AG04449 (cell line): Measurements from ENCODE around the gene PSMB4.

ENCODE experiments used
- CTCF ChIA-PET: fragments of 350-600 bp; formaldehyde crosslinking; extraction: SDS; loops from one replicate; lab custom pipeline; 2021; ENCODE audit warnings: antibody characterized with exemption; lab: Yijun Ruan, JAX
- POLR2A ChIA-PET: fragments of 400-600, 350-600 bp; formaldehyde crosslinking; extraction: SDS; loops from one replicate; lab custom pipeline; 2020; ENCODE audit warnings: antibody characterized with exemption, inconsistent platforms; lab: Yijun Ruan, JAX
- DNase-seq: peaks from one replicate; pipeline ENCODE4 v3.0.0-alpha.2; 2010; ENCODE audit warnings: low read depth, low spot score
- H3K4me3 ChIP-seq: 2 replicates; pipeline ENCODE4 v1.5.1; 2011; ENCODE audit warnings: low read depth, mild to moderate bottlenecking, control low read depth, low read length
- TF ChIP-seq, protein P1 (sequence below): IDR thresholded peaks from one replicate; pipeline ENCODE4 v1.5.1; 2011; ENCODE audit warnings: mild to moderate bottlenecking, moderate library complexity, low read length, control low read depth, inconsistent platforms; ENCODE audit not compliant: insufficient read depth; ENCODE audit errors: missing control alignments

PSMB4 gene

DNA sequence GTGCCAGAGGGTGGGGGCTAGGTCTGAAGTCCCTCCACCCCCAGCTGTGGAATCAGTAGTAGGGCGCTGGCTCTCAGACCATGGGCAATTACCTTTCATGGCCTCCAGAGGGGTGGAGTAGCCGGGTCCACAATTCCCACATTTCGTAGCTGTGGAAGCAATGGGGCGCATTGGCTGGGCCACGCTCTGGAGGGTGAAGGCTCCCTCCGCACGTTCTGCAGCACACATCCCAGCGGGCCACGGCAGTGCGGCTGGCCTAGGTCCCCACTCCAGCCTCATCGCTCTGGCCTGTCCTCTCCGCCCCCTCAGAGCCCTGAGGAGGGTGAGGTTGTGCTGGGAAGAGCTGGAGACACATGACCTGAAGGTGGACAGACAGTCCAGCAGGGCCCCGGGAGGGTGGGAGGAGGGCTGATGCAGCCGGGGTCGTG is 29.7 kb upstream of the PSMB4 start:
- H3K4me3 ChIP-seq, result no peak overlapping the region
- ChIA-PET POLR2A (no interaction called here), CTCF (interaction anchor here (1.9 kb wide), 1 partner anchor 29 kb away, joined by 8 read pairs; no protein-coding TSS in a partner anchor)
- TF ChIP-seq, protein P1, sequence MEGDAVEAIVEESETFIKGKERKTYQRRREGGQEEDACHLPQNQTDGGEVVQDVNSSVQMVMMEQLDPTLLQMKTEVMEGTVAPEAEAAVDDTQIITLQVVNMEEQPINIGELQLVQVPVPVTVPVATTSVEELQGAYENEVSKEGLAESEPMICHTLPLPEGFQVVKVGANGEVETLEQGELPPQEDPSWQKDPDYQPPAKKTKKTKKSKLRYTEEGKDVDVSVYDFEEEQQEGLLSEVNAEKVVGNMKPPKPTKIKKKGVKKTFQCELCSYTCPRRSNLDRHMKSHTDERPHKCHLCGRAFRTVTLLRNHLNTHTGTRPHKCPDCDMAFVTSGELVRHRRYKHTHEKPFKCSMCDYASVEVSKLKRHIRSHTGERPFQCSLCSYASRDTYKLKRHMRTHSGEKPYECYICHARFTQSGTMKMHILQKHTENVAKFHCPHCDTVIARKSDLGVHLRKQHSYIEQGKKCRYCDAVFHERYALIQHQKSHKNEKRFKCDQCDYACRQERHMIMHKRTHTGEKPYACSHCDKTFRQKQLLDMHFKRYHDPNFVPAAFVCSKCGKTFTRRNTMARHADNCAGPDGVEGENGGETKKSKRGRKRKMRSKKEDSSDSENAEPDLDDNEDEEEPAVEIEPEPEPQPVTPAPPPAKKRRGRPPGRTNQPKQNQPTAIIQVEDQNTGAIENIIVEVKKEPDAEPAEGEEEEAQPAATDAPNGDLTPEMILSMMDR, result no peak
- no peak for DNase-seq

DNA sequence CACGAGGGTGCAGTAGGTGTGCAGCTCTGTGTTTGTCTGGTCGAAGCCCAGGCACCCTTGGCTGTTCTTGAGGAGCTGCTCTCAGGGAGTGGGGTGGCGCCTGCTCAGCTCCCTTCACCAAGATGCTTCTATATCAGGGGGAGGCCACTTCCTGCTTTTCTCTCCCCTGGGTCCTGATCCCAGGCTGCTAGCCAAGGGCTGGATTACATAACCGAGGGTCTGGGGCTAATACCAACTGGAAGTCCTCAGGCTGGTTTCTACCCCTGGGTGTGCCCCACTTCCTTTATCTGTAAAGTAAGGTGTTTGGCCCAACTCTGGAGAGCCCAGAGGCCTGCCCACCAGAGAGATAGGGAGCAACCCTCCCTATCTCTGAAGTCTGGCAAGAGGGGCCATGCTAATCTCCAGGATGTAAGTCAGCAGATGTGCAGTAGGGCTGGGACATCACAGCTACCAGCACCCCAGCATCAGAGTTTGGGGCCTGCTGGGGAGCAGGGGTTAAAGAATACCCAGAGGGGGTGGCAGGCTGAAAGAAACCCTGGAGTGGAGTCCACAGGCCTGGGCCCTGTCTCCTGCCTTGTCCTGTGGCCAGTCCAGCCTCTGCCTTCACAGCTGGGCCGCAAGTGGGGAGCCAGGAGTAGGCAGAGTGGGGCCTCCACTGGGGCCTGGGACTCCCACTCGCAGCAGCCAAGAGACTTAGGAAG is 29.0 kb upstream of the PSMB4 start:
- no peak for DNase-seq
- POLR2A ChIA-PET, result no interaction called here
- TF ChIP-seq, protein P1, result no peak
- CTCF ChIA-PET, result interaction anchor here (1.9 kb wide), 1 partner anchor 30 kb away, joined by 8 read pairs; no protein-coding TSS in a partner anchor
- no peak overlapping the region for H3K4me3 ChIP-seq

DNA sequence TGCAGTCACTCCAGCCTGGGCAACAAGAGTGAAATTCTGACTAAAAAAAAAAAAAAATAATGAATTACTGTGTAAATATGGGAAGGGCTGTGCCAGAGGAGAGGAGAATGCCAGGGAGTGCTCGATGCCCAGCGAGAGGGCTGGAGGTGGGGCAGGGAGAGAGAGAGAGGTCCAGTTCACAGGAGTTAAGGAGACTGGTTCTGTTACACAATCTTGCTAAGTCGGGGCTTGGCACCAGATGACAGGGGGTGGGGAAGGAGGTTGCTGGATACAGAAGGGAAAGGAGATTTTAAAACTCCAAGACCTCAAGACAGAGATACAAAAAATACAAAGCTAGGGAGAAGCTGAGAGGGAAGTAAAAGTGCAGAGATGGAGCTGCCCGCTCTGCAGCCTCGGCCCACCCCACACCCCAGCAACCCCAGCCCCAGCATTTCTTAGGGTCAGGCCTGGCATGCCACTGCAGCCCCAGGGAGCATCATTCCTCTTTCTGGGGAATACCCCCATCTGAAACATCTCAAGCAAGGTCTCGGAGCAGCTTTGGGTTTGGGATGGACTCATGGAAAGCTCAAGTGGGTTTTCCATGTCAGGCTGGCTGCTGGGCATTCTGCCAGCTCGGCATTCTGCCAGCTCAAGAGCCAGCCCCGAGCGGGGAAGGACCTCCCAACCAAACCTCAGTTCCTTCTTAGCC is 27.9 kb upstream of the PSMB4 start:
- TF ChIP-seq, protein P1, result no peak
- ChIA-PET CTCF (interaction anchor here (2.1 kb wide), 1 partner anchor 31 kb away, joined by 10 read pairs; no protein-coding TSS in a partner anchor), POLR2A (interaction anchor here (0.7 kb wide), 1 partner anchor 270 kb away, joined by 3 read pairs; no protein-coding TSS in a partner anchor)
- H3K4me3 ChIP-seq, result peak overlapping the region; percentile 56
- no peak for DNase-seq

DNA sequence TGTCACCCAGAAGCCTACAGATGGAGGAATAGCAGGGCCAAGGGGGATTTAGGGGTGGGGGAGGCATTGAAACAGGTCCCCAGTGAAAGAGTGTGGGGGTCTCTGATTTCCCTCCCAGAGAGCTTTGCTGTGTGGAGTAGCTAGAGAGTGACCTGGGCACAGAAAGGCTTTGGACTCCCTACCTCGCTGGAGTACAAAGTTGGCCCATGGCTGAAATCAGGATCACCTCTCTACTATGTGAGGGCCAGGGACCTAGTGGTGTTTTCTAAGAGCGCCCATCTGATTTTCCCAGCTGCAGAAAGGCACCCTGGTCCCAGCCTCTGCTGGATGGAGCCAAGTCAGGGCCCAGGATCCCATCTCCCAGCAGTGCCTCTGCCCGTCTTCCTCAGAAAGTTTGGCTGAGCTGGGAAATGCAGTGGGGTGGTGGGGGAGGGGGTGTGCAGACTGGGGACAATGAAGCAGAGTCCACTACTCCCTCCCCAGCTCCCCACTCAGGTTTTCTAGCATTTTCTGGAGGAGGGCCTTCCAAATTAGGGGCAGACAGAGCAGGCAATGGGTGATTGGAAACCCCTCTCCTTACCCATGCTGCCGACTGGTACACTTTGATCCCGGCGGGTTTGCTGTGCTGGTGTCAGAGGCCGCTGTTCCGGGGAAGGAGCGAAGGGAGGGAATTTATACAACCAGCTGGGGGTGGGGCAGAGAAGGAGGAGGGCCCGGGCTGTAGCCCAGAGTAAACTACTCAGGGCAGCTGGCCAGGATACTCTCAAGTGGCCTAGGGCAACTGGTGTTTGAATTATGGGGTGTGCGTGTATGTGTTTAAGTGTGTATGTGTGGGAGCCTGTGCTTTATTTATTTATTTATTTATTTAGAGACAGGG is 27.1 kb upstream of the PSMB4 start, which contains the start of gene SELENBP1:
Gene SELENBP1, minus strand, starts transcription at position 648 of the 877 bp plus-strand sequence. Its CDS starts 64 bp downstream, at position 584.
- ChIA-PET CTCF (interaction anchor here (2.1 kb wide), 1 partner anchor 32 kb away, joined by 10 read pairs; no protein-coding TSS in a partner anchor), POLR2A (interaction anchor here (0.6 to 0.7 kb wide), 2 partner anchors 13 to 271 kb away, joined by 3 read pairs; no protein-coding TSS in a partner anchor)
- peak; percentile 12 for DNase-seq
- H3K4me3 ChIP-seq, result peak within 1 kb of the TSS; percentile 56
- TF ChIP-seq, protein P1, result no peak

DNA sequence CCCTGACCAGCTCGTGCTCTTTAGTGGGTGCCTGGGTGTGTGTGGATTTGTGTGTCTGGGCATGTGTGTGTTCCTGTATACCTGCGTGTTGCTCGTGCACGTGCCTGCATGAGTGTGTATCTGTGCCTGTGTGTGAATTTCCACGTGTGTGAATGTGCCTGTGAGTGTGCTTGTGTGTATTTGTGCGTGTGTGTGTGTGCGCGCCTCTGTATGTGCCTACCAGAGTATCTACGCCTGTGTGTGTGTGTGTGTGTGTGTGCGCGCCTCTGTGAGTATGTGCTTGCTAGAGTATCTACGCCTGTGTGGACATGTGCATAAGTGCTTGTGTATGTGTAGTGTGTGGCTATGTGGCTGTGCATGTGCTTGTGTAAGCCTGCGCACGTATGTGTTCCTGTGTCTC is 26.2 kb upstream of the PSMB4 start:
- CTCF ChIA-PET, result interaction anchor here (2.1 kb wide), 1 partner anchor 32 kb away, joined by 10 read pairs; no protein-coding TSS in a partner anchor
- no peak for DNase-seq
- TF ChIP-seq, protein P1, result no peak
- no peak overlapping the region for H3K4me3 ChIP-seq
- POLR2A ChIA-PET, result interaction anchor here (0.6 kb wide), 1 partner anchor 14 kb away, joined by 3 read pairs; no protein-coding TSS in a partner anchor
